Fibroblast of lung (primary cell): ENCODE measurements around the gene MYADM. TPM values are rescaled to one million over a fixed set of nuclear protein-coding genes. Genes with fewer than 3 reads are reported as not detected.

ENCODE experiments used
- DNase-seq, 2 donors: peaks; one replicate each; pipeline versions ENCODE4 v3.0.0 to v3.0.0-alpha.2; 2010; ENCODE audit warnings: low read depth in 2 of 2
- H2AFZ ChIP-seq: 2 replicates; pipeline ENCODE4 v1.5.1; 2012; ENCODE audit warnings: low read length, control low read depth, inconsistent platforms
- H3K27ac ChIP-seq: 2 replicates; pipeline ENCODE4 v1.5.1; 2011; ENCODE audit warnings: low read length, control low read depth; ENCODE audit not compliant: insufficient read depth
- H3K27me3 ChIP-seq: 2 replicates; pipeline ENCODE4 v1.5.1; 2011; ENCODE audit warnings: mild to moderate bottlenecking, low read length; ENCODE audit not compliant: control insufficient read depth, insufficient read depth
- H3K36me3 ChIP-seq: 2 replicates; pipeline ENCODE4 v1.5.1; 2011; ENCODE audit warnings: low read length; ENCODE audit not compliant: control insufficient read depth, insufficient read depth
- H3K4me1 ChIP-seq: 2 replicates; pipeline ENCODE4 v1.5.1; 2011; ENCODE audit warnings: low read length; ENCODE audit not compliant: control insufficient read depth, insufficient read depth; ENCODE audit errors: extremely low read depth
- H3K4me2 ChIP-seq: 2 replicates; pipeline ENCODE4 v1.5.1; 2011; ENCODE audit warnings: low read length, control low read depth; ENCODE audit not compliant: insufficient read depth; ENCODE audit errors: extremely low read depth
- H3K4me3 ChIP-seq, 4 experiments: fragments of 200-600 bp in 1 of 4; sonication (generic) in 1 of 4; replicated peaks in 1 of 4; 2 replicates each; pipeline ENCODE4 v1.5.1; 2011 to 2016; ENCODE audit warnings: low read length in 4 of 4, low read depth in 3 of 4, mild to moderate bottlenecking in 3 of 4, control low read depth in 2 of 4, inconsistent platforms in 1 of 4, mixed read lengths in 1 of 4; ENCODE audit not compliant: insufficient read depth in 1 of 4; ENCODE audit errors: control extremely low read depth in 1 of 4
- H3K79me2 ChIP-seq: 2 replicates; pipeline ENCODE4 v1.5.1; 2012; ENCODE audit warnings: mild to moderate bottlenecking, low read length, inconsistent platforms; ENCODE audit not compliant: control insufficient read depth, insufficient read depth
- H3K9ac ChIP-seq: 2 replicates; pipeline ENCODE4 v1.5.1; 2011; ENCODE audit warnings: mild to moderate bottlenecking, low read length, control low read depth; ENCODE audit not compliant: insufficient read depth
- H3K9me3 ChIP-seq: 2 replicates; pipeline ENCODE4 v1.5.1; 2012; ENCODE audit warnings: low read depth, low read length; ENCODE audit not compliant: control insufficient read depth, insufficient read depth
- H4K20me1 ChIP-seq: 2 replicates; pipeline ENCODE4 v1.5.1; 2011; ENCODE audit warnings: low read length; ENCODE audit not compliant: control insufficient read depth, insufficient read depth; ENCODE audit errors: extremely low read depth
- EZH2 ChIP-seq: IDR thresholded peaks from 2 replicates; pipeline ENCODE4 v1.5.1; 2012; ENCODE audit warnings: low read length, control low read depth, mild to moderate bottlenecking; ENCODE audit errors: missing control alignments
- polyA plus RNA-seq, 2 donors: library from polyadenylated mRNA; depleted of rRNA in 1 of 2; stranded (reverse) in 1 of 2; unstranded in 1 of 2; fragments of >200 nt; gene quantifications; 2 replicates each; pipeline ENCODE4 v1.2.1, GENCODE V29; 2011 to 2012; ENCODE audit warnings: missing spikeins in 1 of 2
- total RNA-seq: library from RNA; depleted of rRNA; stranded (reverse); fragments of >200 nt; gene quantifications from 2 replicates; pipeline ENCODE4 v1.2.1, GENCODE V29; 2014
- TF ChIP-seq, protein P1 (sequence below), 2 donors: IDR thresholded peaks in 1 of 2; conservative IDR thresholded peaks in 1 of 2; 1 replicate in 1 of 2; 2 replicates in 1 of 2; pipeline ENCODE4 v1.5.1; 2011 to 2012; ENCODE audit warnings: low read length in 2 of 2, control low read depth in 1 of 2, inconsistent platforms in 1 of 2, low read depth in 1 of 2, mild to moderate bottlenecking in 1 of 2

Gene MYADM
- total and polyA plus RNA-seq, 2 donors (not counting 1 experiment from before 2014, with no cell fraction given): 9.1 to 51.5 TPM

DNA sequence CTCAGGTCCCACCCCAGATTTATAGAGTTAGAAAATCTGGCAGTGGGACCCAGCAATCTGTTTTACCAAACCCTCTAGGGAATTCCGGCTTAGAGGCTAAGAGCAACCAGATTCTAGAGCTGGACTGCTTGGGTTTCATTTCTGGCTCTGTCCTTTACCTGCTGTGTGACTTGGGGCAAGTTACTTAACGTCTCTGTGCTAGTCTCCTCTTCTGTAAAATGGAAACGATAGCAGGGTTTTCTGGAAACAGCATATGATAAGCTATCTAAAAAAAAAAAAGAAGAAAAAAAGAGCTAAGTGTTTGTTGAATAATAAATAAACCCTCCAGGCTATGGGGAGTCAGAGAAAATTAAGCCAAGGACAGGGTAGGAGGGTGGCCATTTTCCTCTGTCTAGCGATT lies 29.8 kb downstream of the MYADM start:
- Histone ChIP-seq H3K27ac (no peak overlapping the region), H2AFZ (no peak overlapping the region), H3K4me2 (no peak overlapping the region), H3K4me1 (no peaks in the 10 kb centered on the region), H3K9ac (no peak overlapping the region), H3K79me2 (no peaks in the 10 kb centered on the region), H4K20me1 (no peaks in the 10 kb centered on the region), H3K27me3 (no peaks in the 10 kb centered on the region), H3K9me3 (no peaks in the 10 kb centered on the region), H3K36me3 (no peaks in the 10 kb centered on the region), H3K4me3 (no peak overlapping the region)
- DNase-seq: no peak
- TF ChIP-seq EZH2: no peak
- TF ChIP-seq, protein P1, sequence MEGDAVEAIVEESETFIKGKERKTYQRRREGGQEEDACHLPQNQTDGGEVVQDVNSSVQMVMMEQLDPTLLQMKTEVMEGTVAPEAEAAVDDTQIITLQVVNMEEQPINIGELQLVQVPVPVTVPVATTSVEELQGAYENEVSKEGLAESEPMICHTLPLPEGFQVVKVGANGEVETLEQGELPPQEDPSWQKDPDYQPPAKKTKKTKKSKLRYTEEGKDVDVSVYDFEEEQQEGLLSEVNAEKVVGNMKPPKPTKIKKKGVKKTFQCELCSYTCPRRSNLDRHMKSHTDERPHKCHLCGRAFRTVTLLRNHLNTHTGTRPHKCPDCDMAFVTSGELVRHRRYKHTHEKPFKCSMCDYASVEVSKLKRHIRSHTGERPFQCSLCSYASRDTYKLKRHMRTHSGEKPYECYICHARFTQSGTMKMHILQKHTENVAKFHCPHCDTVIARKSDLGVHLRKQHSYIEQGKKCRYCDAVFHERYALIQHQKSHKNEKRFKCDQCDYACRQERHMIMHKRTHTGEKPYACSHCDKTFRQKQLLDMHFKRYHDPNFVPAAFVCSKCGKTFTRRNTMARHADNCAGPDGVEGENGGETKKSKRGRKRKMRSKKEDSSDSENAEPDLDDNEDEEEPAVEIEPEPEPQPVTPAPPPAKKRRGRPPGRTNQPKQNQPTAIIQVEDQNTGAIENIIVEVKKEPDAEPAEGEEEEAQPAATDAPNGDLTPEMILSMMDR (conservative IDR thresholded peaks at IDR 0.05 in 1 of 2, IDR thresholded peaks at IDR 0.05 in 1 of 2; ENCODE audit: low read depth in 1 of 2, low read length in 2 of 2): no peak

DNA sequence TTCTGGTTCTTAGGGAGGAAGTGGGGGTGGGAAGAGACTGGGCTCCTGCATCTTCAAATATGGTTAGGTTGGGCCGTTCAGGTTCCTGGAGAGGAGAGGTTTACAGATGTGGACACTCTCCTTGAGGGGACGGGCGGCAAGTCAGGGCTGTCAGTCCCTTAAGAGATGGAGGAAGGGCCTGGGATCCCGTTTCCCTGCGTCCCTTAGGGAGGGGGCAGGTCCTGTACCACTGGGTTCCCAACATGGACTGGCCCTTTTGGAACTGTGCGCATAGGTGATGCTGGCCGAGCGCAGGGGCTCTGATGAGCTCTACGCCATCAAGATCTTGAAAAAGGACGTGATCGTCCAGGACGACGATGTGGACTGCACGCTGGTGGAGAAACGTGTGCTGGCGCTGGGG lies 30.5 kb downstream of the MYADM start:
- no peaks in the 10 kb centered on the region for H3K36me3 ChIP-seq
- no peak overlapping the region for H3K9ac ChIP-seq
- no peaks in the 10 kb centered on the region for H3K27me3 ChIP-seq
- no peak overlapping the region for H3K4me2 ChIP-seq
- H3K9me3 ChIP-seq: no peaks in the 10 kb centered on the region
- no peak overlapping the region for H2AFZ ChIP-seq
- no peak overlapping the region for H3K4me3 ChIP-seq
- no peaks in the 10 kb centered on the region for H3K4me1 ChIP-seq
- no peak for DNase-seq
- H3K27ac ChIP-seq: no peak overlapping the region
- no peaks in the 10 kb centered on the region for H3K79me2 ChIP-seq
- no peak for TF ChIP-seq EZH2
- TF ChIP-seq, protein P1 (conservative IDR thresholded peaks at IDR 0.05 in 1 of 2, IDR thresholded peaks at IDR 0.05 in 1 of 2; ENCODE audit: low read depth in 1 of 2, low read length in 2 of 2): no peak
- no peaks in the 10 kb centered on the region for H4K20me1 ChIP-seq

DNA sequence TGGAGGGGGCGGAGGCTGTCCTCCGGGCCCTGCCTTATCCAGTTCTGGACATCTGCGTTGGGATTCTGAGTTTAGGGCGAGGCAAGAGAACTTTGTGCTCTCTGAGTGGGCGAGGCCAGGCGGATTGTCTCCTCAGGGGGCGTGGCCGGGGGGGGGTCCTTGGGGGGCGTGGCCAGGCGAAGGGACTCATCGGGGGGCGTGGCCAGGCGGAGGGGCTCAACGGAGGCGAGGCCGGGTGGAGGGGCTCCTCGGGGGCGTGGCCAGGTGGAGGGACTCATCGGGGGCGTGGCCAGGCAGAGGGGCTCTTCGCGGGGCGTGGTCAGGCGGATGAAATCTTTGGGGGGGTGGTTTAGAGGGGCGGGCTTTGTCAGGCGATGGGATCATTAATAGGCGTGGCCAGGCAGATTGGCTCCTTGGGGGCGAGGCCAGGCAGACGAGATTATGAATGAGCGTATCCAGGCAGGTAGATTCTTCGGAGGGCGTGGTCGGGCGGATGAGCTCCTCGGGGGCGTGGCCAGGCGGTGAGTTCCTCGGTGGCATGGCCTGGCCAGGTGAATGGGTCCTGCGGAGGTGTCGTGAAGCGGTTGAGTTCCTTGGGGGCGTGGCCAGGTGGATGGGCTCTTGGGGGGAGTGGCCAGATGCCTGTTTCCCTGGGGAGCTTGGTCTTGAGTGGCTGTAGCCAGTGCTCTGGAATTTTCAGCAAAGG lies 31.1 kb downstream of the MYADM start:
- TF ChIP-seq EZH2: no peak
- TF ChIP-seq, protein P1 (conservative IDR thresholded peaks at IDR 0.05 in 1 of 2, IDR thresholded peaks at IDR 0.05 in 1 of 2; ENCODE audit: low read depth in 1 of 2, low read length in 2 of 2): no peak
- Histone ChIP-seq H3K4me3 (no peak overlapping the region), H3K79me2 (no peaks in the 10 kb centered on the region), H3K27me3 (no peaks in the 10 kb centered on the region), H3K36me3 (no peaks in the 10 kb centered on the region), H4K20me1 (no peaks in the 10 kb centered on the region), H3K4me2 (no peak overlapping the region), H3K4me1 (no peaks in the 10 kb centered on the region), H3K9ac (no peak overlapping the region), H3K27ac (no peak overlapping the region), H3K9me3 (no peaks in the 10 kb centered on the region), H2AFZ (no peak overlapping the region)
- DNase-seq: no peak
